ENCODE data around the gene MTHFD1L.
"Not testable (repeated sequence)": the region's sequence is repeated elsewhere in the genome, so short reads cannot be mapped to it uniquely, and the experiment has no call there.

The MTHFD1L gene

GRCh38 chr6:150865406-150866146 is at the start of gene MTHFD1L:
Gene MTHFD1L, plus strand, starts transcription at chr6:150865702. Its CDS starts 121 bp downstream, at chr6:150865823.
- DNase-seq: peak; percentile 25

- not testable (repeated sequence) for DNase-seq
Observed at GRCh38 chr6:150816554-150816953, 48.9 kb upstream of the MTHFD1L start.

- no peak for DNase-seq
Observed at GRCh38 chr6:150822932-150823331, 42.6 kb upstream of the MTHFD1L start.

GRCh38 chr6:150826788-150827187 is 38.7 kb upstream of the MTHFD1L start:
- no peak for DNase-seq

- not testable (repeated sequence) for DNase-seq
Observed at GRCh38 chr6:150828107-150828506, 37.4 kb upstream of the MTHFD1L start.

- DNase-seq: no peak
Observed at GRCh38 chr6:150830439-150831165, 34.9 kb upstream of the MTHFD1L start.

- DNase-seq: no peak
Observed at GRCh38 chr6:150831577-150831976, 33.9 kb upstream of the MTHFD1L start.

- DNase-seq: no peak
Observed at GRCh38 chr6:150835620-150836019, 29.9 kb upstream of the MTHFD1L start.

GRCh38 chr6:150840185-150840584 is 25.3 kb upstream of the MTHFD1L start:
- DNase-seq: no peak

GRCh38 chr6:150841189-150841588 is 24.3 kb upstream of the MTHFD1L start:
- no peak for DNase-seq

GRCh38 chr6:150841697-150842096 is 23.8 kb upstream of the MTHFD1L start:
- no peak for DNase-seq

GRCh38 chr6:150844371-150844770 is 21.1 kb upstream of the MTHFD1L start:
- no peak for DNase-seq

GRCh38 chr6:150846641-150847040 is 18.9 kb upstream of the MTHFD1L start:
- no peak for DNase-seq

GRCh38 chr6:150848400-150848799 is 17.1 kb upstream of the MTHFD1L start:
- DNase-seq: no peak

- not testable (repeated sequence) for DNase-seq
Observed at GRCh38 chr6:150854392-150854791, 11.1 kb upstream of the MTHFD1L start.

- DNase-seq: not testable (repeated sequence)
Observed at GRCh38 chr6:150855171-150855570, 10.3 kb upstream of the MTHFD1L start.

GRCh38 chr6:150857062-150857944 is 8.2 kb upstream of the MTHFD1L start:
- DNase-seq: no peak

- no peak for DNase-seq
Observed at GRCh38 chr6:150857945-150858308, 7.6 kb upstream of the MTHFD1L start.

- not testable (repeated sequence) for DNase-seq
Observed at GRCh38 chr6:150861448-150862168, 3.9 kb upstream of the MTHFD1L start.

GRCh38 chr6:150863213-150863928 is 2.1 kb upstream of the MTHFD1L start:
- DNase-seq: no peak

GRCh38 chr6:150865043-150865405 is 478 bp upstream of the MTHFD1L start:
- DNase-seq: no peak

All from NCI-H1694 treated with DMSO at 0.1 percent for 48 hours (cell line).